Measurements from ENCODE around the gene GALNT10.

Gene GALNT10

GRCh38 chr5:154178661-154179060 lies 11.9 kb upstream of the GALNT10 start:
- DNase-seq (ENCODE audit: low read depth in 2 of 2), result no peak

GRCh38 chr5:154179846-154180710 lies 10.5 kb upstream of the GALNT10 start:
- DNase-seq (ENCODE audit: low read depth in 2 of 2), result no peak

- DNase-seq (ENCODE audit: low read depth in 2 of 2), result no peak
Observed at GRCh38 chr5:154181161-154181560, 9.4 kb upstream of the GALNT10 start.

GRCh38 chr5:154189256-154189818 lies 1.2 kb upstream of the GALNT10 start:
- no peak for DNase-seq (ENCODE audit: low read depth in 2 of 2)

GRCh38 chr5:154189819-154190594 lies 526 bp upstream of the GALNT10 start:
- DNase-seq (ENCODE audit: low read depth in 2 of 2), result no peak

GRCh38 chr5:154191467-154192261 lies 1.1 kb downstream of the GALNT10 start:
- DNase-seq (ENCODE audit: low read depth in 2 of 2), result no peak

- no peak for DNase-seq (ENCODE audit: low read depth in 2 of 2)
Observed at GRCh38 chr5:154193283-154193682, 2.8 kb downstream of the GALNT10 start.

- DNase-seq (ENCODE audit: low read depth in 2 of 2), result peak; percentile 57 to 60
Observed at GRCh38 chr5:154193701-154194121, 3.2 kb downstream of the GALNT10 start.

- DNase-seq (ENCODE audit: low read depth in 2 of 2), result no peak
Observed at GRCh38 chr5:154194345-154195329, 4.1 kb downstream of the GALNT10 start.

GRCh38 chr5:154196281-154196680 lies 5.7 kb downstream of the GALNT10 start:
- DNase-seq (ENCODE audit: low read depth in 2 of 2), result no peak

GRCh38 chr5:154196955-154197652 lies 6.6 kb downstream of the GALNT10 start:
- DNase-seq (ENCODE audit: low read depth in 2 of 2), result no peak

- no peak for DNase-seq (ENCODE audit: low read depth in 2 of 2)
Observed at GRCh38 chr5:154197801-154198491, 7.4 kb downstream of the GALNT10 start.

- no peak for DNase-seq (ENCODE audit: low read depth in 2 of 2)
Observed at GRCh38 chr5:154198611-154199230, 8.2 kb downstream of the GALNT10 start.

- no peak for DNase-seq (ENCODE audit: low read depth in 2 of 2)
Observed at GRCh38 chr5:154199263-154199662, 8.7 kb downstream of the GALNT10 start.

- DNase-seq (ENCODE audit: low read depth in 2 of 2), result no peak
Observed at GRCh38 chr5:154199671-154200220, 9.2 kb downstream of the GALNT10 start.

GRCh38 chr5:154200221-154200620 lies 9.7 kb downstream of the GALNT10 start:
- DNase-seq (ENCODE audit: low read depth in 2 of 2), result no peak

GRCh38 chr5:154201108-154201769 lies 10.7 kb downstream of the GALNT10 start:
- DNase-seq (ENCODE audit: low read depth in 2 of 2), result no peak
